Midbrain (tissue), 1 donor: ENCODE data around the gene ADAP1.

Experiments
- DNase-seq: peaks from one replicate; lab custom pipeline; 2025; lab: John Stamatoyannopoulos, UW

ADAP1 gene

DNA sequence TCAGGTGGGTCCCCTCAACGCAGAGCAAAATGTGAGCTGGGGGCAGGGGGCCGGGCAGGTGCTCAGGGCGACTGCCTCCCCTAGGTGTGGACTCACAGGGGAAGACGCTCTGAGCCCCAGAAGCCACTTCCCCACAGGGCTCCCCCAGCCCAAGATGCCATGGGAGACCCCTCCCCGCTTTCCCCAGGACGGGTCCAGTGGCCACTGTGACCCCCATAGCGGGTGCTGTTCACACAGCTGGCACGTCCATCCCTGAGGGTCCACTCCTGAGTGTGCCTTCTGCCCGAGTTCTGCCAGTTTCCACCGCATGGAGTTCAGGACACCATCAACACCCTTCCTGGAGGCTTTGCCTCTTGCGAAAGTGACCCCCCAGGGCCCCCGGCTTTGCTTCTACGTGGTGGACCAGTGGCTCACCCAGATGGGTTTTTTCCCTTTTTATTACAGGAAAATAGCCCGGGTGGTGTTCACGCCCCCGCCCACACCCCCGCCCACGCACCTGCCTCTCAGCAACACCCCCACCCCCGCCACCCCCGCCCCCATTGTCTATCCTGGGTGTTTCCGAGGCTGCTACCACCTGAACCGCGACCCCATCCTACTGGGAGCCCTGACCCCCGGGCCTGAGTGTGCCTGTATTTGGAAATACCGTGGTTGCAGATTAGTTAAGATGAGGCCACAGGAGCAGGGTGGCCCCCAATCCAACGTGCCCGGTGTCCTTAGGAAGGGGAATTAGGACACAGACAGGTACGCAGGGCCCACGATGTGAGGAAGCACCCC lies 32.0 kb downstream of the ADAP1 start:
- no peak for DNase-seq

DNA sequence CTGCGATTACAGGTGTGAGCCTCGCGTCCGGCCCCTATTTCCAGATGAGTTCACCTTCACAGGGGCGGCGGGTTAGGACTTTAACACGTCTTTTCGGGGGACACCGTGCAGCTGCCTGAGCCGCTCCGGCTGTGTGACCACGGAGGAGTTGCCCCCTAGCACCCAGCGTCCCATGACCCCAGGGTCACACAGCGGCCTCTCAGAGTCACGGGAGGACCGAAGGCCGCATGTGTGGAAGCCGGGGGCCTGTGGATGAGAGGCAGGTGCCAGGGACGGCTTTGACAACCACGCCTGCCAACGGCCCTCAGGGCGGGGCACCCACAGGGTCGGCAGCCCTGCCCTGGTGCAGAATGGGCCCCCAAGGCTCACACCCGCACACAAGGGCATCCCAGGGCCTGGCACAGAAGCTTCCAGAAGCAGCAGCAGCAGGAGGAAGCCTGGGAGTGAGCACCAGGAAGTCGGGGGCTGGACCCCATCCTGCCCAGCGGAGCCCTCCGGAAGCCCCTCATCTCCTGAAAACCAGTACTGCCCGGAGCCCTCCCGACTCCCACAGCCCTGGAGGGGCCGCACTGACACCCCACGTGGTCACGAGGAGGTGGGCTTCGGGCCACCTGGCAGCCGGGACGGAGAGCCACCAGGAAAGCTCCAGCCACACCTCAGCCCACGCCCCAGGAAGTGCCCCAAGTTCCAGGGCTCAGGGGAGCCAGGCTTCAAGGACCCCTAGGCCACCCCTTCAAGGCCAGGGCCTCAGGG lies 32.7 kb downstream of the ADAP1 start:
- no peak for DNase-seq

DNA sequence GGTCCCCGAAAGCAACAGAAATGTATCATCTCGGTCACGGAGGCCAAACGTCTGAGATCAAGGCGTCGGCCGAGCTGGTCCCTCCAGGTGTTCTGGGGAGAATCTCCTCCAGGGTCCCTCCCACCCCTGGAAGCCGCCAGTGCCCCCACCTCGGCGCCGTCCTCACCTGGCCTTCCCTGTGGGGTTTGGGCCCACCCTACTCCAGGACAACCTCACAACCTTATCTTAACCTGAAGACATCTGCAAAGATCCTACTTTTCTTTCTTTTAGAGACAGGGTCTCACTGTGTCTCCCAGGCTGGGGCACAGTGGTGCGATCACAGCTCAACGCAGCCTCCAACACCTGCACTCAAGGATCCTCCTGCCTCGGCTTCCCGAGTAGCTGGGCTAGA lies 33.4 kb downstream of the ADAP1 start:
- DNase-seq, result no peak

DNA sequence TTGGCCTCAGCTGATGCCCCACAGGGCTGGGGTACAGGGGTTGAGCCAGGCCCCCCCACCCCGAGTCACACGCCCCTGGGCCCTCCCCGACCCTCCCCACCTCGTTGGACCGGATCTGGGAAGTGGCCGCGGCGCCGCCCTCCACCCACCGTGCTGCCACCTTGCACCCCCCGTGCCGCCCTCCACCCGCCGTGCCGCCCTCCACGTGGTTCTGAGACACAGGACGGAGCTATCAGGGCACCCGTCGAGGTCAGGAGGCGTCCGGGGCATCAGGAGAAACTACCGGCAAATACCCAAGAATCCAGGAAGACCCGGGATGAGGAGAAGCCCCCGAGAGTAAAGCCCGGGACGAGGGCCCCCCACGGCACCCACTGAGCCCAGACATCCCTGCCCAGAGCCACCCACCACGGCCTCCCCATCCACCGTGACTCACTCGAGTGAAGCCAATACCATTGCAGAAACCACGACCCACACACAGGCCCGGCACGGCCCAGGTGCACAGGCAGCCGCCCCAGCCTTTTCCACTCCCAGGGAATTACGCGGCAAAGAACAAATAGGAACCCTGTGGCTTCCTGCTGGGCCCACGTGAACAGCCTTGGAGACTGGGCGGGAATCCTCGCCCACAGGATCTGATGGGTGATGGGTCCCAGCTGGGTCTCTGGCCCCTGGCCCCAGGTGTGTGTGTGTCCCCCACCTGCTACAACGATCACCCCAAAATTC lies 34.0 kb downstream of the ADAP1 start:
- no peak for DNase-seq

DNA sequence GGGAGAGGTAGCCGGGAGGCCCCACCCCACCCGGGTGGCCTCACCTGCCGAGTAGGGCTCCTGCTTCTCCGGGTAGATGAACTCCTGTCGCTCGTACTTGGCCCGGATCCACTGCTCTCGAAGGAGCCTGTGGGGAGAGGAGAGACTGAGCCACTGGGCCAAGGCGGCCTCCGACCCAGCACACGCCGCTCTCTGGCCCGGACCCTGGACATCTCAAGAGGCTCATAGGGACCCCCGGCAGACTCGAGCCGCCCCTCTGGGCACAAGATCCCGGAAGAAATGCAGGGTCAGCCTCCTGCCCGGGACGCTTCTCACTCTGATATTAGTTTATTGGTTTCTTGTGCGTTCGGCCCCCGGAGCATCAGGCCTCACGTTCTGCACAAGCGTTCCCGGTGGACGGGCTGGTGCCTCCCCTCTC lies 34.5 kb downstream of the ADAP1 start:
- no peak for DNase-seq

DNA sequence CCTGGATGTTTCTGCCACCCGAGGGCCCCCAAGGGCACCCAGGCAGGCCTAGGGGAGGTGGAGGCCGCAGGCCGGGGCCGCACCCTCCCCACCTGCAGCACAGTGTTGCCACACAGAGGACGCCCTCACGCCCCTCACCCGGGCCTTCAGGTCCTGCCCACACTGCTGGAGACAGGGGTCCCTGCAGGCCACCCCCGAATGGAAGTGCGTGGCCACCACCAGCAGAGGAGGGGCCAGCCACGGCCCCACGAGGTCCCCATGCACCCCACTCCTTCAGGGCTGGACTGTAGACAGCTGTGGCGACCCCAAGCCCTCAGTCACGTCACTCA lies 35.4 kb downstream of the ADAP1 start:
- DNase-seq, result no peak

DNA sequence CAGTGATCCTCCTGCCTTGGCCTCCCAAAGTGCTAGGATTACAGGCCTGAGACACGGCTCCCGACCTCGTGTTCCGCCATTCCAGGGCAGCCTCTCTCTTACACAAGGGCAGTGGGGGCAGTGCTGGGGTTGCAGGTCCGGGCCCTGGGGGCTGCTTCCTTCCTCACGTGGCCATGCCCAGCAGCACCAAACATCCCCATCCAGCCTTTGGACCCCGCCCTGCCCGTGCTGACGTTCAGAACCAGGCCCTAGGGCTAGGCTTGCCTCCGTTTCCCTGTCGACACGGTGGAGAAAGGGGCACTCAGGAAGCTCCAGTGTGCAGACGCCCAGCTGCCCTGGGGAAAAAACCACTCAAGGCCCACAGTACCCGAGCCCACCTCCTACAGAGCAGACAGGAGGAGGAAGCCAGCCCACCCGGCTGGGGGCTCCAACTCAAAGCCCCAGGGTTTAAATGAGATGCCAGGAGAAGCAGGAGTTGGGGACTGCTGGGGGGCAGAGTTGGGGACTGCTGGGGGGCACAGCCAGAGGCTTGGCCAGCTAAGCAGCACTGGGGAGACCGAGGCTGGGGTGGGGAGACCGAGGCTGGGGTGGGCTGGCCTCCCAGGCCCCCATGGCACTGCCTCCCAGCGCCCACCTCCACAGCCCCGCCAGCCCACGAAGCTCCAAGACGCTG lies 35.9 kb downstream of the ADAP1 start:
- DNase-seq, result no peak

DNA sequence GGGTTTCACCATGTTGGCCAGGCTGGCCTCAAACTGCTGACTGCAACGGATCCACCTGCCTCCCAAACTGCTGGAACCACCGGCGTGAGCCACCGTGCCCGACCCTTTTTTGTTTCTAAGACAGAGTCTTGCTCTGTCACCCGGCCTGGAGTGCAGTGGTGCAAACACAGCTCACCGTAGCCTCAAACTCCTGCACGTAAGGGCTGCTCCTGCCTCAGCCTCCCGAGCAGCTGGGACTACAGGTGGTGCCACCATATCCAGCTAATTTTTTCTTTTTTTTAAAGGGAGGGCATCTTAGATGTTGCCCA lies 36.4 kb downstream of the ADAP1 start:
- no peak for DNase-seq

DNA sequence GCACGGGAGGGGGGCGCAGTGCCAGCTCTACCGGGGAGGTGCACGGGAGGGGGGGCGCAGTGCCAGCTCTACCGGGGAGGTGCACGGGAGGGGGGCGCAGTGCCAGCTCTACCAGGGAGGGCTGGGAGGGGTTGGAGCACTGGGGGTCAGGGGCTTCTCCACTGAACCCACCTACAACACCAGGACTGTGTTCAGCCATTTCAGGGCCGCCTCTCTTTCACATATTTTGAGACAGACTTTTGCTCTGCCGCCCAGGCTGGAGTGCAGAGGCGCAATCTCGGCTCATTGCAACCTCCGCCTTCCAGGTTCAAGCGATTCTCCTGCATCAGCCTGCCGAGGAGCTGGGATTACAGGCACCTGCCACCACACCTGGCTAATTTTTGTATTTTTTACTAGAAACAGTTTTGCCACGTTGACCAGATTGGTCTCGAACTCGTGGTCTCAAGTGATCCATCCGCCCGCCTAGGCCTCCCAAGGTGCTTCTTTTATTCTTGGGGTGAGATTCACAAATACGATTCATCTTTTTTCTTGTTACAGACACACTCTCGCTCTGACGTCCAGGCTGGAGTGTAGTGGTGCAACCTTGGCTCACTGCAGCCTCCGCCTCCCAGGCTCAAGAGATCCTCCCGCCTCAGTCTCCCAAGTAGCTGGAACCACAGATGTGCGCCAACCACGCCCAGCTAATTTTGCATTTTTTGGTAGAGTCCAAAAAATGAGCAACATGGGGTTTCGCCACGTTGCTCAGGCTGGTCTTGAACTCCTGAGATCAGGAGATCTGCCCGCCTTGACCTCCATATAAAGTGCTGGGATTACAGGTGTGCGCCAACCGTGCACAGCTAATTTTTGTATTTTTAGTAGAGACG lies 37.0 kb downstream of the ADAP1 start:
- no peak for DNase-seq

DNA sequence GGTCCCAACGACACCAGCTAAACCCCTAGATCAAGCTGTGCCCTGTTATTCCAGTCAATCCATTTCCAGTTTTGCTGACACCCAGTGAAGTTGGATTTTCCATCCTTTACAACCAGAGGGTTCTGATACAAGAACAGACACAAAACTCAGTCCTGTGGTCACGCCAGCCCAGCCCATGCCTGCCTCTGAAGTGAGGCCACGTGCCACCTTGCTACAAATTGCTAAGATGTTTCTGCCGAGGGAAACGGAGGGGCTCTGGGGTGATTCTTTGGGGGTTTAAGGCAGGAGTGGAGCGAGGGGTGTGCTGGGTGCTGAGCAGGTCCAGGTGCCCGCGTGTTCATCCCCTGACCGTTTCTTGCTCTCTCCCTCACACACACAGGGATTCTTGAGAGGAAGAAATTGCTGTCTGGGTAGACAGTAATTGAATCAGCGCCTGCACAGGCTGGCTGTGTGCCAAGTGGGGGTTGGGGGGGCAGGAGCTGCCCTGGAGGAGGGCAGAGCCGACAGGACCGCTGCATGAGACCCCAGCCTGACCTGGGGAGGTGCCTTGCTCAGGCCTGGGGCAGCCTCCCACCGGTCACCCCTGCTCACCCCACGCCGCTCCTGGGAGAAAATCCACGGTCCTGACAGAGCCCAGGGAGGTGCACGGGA lies 38.1 kb downstream of the ADAP1 start:
- DNase-seq, result no peak

DNA sequence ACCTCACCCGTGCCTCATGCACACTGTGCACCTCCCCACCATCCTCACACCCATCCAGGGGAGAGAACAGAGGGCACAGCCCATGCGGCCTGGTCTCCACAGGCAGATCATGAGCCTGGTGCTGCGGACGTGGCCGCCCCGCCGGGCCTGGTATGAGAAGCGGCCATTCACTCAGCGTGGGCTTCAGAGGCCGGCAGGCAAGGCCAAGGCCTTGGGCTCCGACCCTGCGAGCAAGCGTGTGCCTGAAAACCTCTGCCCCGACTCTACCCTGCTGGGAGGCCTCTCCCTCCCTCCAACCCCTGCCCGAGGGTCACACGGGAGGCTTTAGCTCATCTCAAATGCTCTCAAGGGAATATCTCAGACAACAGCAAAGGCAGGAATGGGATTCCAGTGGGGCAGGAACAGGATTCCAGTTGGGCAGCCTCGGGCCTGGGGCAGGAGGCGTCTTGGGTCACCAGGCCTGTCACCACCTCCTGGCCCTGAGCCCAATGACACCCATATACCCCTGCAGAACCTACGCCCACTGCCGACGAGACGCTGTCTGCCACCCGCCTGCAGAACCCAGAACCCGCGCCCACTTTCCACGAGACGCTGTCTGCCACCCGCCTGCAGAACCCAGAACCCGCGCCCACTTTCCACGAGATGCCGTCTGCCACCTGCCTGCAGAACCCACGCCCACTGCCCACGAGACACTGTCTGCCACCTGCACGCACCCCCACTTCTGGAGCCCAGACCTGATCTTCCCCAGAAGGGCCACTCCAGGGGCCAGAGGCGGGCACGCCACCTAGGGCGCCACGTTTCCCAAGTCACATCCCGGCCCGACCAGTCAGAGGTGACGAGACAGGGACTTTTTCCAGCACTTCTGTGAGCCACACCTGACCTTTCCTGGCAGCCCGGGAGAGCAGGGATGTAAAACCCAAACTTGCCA lies 38.9 kb downstream of the ADAP1 start:
- no peak for DNase-seq

DNA sequence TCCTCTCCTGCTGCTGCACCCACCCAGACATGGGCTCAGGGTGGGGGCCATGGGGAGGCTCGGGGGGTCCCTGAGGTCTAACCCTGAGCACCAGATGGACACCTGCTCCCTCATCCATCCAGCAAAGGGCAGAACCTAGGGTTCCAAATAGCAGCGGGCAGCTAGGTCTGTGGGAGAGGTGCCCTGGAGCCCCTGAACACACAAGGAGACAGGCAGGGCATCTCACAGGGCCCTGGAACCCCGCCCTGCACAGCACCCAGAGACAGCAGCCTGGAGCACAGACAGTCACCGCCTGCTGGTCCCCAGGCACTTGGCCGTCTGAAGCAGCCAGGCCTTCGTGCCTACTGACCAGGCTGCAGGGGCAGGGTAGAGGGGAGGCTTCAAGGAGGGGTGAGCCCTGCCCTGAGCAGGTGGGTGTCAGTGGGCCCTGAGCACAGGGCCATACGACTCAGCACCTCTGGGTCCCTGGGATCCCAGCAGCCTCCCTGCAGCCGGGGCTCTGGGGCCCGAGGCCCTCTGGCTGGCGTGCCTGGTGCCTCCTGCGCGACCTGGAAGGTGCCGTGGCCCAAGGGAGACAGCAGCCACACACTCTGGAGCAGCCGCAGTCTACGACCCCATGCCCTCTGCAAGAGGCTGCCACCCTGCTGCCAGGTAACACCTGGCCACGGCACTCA lies 39.8 kb downstream of the ADAP1 start:
- no peak for DNase-seq

DNA sequence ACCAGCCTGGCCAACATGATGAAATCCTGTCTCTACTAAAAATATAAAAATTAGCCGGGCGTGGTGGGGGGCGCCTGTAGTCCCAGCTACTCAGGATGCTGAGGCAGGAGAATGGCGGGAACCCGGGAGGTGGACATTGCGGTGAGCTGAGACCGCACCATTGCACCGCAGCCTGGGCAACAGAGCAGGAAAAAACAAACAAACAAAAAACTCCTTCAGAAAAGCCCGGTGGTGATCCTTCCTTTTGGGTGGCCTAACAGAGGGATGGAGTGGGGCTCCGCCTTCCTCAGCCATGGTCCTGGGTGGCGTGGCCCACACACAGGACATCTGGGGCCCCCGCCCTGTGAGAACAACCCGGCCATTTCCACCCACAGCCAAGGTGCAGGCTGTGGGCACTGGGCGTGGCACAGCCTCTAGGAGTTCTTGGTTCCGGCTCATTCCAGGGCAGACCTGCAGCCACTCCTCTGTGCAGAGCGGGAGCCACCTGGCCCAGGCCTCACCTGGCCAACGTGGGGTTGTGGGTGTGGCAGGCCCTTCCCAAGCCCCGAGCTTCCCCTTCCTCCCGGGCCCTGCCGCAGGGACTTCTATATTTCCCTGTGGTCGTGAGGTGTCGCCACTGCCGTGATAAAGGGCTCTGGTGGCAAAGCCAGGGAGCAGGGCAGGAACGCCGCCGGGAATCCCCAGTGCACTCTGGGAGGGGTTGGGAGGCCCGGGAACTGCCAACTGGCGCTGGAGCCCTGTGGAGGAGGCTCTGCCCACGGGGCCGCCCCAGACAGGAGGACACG lies 40.6 kb downstream of the ADAP1 start:
- DNase-seq, result peak; percentile 60

DNA sequence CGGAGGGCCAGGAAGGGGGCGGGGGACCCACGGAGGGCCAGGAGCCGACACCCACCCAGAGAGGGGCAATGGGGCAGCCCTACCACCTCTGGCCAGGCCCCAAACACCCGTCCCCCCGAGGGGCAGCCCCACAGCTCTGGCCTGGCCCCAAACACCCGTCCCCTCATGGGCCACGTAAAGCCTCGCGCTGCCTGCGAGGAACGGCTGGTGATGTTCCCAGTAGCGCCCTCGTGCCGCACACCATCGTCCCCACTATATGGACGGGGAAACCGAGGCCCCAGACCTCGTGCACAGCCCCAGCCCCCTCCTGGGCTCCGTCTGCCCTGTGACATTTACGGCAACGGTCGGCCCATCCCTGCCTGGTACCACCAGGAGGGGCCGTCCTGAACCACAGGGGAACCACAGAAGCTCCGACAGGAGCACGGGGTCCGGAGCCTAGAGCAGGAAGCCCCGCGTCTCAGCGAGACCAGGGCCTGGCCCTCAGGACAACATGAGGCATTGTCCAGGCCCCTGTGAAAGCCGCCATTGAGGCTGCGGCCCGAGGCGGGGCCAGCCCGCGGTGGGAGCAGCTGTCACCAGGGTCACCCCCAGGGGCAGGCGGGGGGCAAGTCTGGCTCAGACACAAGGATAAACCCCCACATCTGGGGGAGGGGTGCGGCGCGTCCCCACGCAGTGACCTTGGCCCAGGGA lies 42.5 kb downstream of the ADAP1 start:
- peak; percentile 85 for DNase-seq

DNA sequence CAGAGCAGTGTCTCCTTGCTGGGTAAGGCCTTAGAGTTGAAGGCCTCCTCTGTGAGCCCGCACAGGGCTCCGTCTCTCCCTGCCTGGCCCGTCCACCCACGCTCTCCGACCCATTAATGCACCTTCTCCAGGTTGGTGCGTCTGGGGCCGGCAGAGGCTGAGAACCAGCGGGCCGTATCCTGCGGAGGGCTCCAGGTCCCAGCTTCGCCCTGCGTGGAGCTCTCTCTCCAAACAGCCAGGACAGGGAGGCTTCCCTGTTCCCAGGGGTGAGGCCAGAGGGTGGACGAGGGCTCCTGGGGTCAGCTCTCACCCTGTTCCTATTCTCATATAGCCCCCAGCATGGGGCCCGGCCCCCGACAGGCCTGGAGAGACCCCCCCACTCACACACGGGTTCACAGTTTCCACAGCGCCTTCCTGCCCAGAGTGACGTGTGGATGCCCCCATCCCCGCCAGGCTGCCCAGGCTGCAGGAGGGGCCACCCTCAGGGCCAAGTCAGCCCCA lies 43.5 kb downstream of the ADAP1 start:
- no peak for DNase-seq

DNA sequence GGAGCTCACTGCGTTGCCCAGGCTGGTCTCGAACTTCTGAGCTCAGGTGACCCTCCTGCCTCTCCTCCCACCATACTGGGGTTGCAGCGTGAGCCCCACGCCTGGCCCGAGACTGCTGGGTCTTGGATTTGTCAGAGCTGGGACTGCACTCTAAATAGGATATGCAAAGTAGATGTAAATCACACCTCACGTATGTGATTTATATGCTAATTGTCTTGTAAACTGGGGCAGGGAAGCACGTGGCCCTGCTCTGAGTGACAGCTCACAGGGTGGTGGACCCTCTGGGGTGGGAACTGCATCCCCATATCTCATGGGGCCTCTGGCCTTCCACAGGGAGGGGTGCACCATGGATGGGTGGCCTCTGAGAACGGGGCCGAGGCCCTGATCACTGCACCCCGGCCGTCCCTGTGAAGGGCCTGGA lies 44.0 kb downstream of the ADAP1 start:
- no peak for DNase-seq

DNA sequence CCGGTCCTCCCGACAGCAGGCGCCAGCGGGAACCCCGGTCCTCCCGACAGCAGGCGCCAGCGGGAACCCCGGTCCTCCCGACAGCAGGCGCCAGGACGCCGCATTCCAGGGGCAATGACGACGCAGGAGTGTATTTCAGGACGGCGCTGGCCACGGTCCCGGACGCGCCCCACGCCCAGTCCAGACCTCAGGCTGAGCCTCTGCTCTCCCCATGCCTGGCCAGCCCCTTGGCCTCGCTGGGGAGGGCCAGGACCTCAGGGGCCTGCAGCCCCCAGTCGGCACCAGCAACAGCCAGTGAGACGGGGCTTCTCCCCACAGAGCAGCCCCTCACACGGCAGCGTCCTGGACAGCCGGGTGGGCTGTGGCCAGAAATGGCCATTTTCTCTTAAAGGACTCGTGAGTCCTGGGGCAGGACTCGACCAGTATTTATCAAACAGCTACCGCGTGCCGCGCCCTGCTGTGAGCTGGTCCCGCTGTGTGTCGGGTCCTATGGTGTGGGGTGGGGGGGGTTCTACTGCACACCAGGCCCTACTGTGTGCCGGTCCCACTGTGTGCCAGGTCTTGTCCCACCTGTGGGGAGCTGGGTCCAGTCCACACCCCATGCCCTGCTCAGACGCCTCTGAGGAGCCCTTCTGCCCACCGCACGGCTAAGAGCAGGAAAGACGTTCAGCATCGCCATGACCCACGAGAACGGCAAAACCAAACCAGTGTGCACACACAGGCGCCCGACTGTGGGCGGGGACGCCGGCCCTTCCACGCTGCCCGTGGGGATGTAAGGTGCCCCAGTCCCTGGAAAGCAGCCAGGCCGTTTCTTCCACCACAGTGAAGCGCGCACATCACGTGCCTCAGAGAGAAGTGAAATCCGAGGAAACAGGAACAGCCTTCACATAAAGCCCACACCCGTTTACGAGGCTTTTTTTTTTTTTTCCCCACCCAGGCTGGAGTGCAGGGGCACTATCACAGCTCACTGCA lies 44.8 kb downstream of the ADAP1 start:
- DNase-seq, result peak; percentile 34
